ENCODE data around the gene ERCC8.
"Not testable (repeated sequence)": the region's sequence is repeated elsewhere in the genome, so short reads cannot be mapped to it uniquely, and the experiment has no call there.

Gene ERCC8

DNA sequence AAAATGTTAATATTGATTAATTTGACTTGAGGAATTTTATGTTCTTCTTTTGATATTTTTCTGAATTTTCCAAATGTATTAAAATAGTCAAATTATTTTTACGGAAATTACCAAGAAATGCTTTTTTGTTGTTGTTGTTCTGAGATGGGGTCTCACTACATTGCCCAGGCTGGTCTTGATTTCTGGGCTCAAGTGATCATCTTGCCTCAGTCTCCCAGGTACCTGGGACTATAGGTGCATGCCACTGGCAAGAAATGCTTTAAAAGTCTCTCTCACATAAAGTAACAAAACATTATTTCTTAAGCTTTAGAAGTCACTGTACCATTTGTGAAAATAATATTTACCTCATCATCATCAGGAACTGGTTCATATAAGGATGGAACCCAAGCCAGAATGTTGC, 57.8 kb downstream of the ERCC8 start:
- peaks cover 42% of the 10 kb centered on the region for H3K36me3 Mint-ChIP-seq (ENCODE audit: low read depth)
- H3K9me3 Mint-ChIP-seq: peaks cover 5% of the 10 kb centered on the region
- no peak overlapping the region for H3K27ac Mint-ChIP-seq
- no peak overlapping the region for H3K4me3 Mint-ChIP-seq
- peaks cover 7% of the 10 kb centered on the region for H3K4me1 Mint-ChIP-seq
- no peaks in the 10 kb centered on the region for H3K27me3 Mint-ChIP-seq
- no peak for ATAC-seq
- DNase-seq: no peak

DNA sequence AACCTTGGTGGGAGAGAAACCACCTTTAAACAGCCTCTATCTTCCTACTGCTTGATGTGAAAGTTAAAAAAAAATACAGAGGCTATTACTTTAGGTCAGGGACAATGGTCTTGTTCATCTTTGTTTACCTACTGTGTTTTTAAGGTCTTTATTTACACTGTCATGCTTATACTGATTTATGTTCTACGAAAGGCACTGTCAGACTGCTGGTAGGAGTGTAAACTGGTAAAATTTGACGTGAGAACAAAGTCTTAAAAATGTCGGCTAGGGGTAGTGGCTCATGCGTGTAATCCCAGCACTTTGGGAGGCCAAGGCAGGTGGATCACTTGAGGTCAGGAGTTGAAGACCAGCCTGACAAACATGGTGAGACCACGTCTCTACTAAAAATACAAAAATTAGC, 58.7 kb downstream of the ERCC8 start:
- H3K27ac Mint-ChIP-seq: no peak overlapping the region
- H3K4me1 Mint-ChIP-seq: peaks cover 7% of the 10 kb centered on the region
- peaks cover 5% of the 10 kb centered on the region for H3K9me3 Mint-ChIP-seq
- peaks cover 46% of the 10 kb centered on the region for H3K36me3 Mint-ChIP-seq (ENCODE audit: low read depth)
- no peak overlapping the region for H3K4me3 Mint-ChIP-seq
- no peak for DNase-seq
- ATAC-seq: no peak
- H3K27me3 Mint-ChIP-seq: no peaks in the 10 kb centered on the region

GRCh38 chr5:60883229-60883628, 61.6 kb downstream of the ERCC8 start:
- DNase-seq: no peak

GRCh38 chr5:60872892-60873291, 72.0 kb downstream of the ERCC8 start:
- Mint-ChIP-seq H3K4me1 (no peaks in the 10 kb centered on the region), H3K36me3 (ENCODE audit: low read depth) (peaks cover 26% of the 10 kb centered on the region), H3K27me3 (no peaks in the 10 kb centered on the region), H3K9me3 (peaks cover 43% of the 10 kb centered on the region), H3K27ac (no peak overlapping the region), H3K4me3 (no peak overlapping the region)
- DNase-seq (no peak), ATAC-seq (no peak)

More at GRCh38 chr5:60883229-60883628, 61.6 kb downstream of the ERCC8 start:
- no peak overlapping the region for H3K27ac Mint-ChIP-seq
- H3K27me3 Mint-ChIP-seq: no peaks in the 10 kb centered on the region
- H3K36me3 Mint-ChIP-seq (ENCODE audit: low read depth): peaks cover 38% of the 10 kb centered on the region
- no peak for ATAC-seq
- peaks cover 12% of the 10 kb centered on the region for H3K9me3 Mint-ChIP-seq
- no peak overlapping the region for H3K4me3 Mint-ChIP-seq
- no peaks in the 10 kb centered on the region for H3K4me1 Mint-ChIP-seq

DNA sequence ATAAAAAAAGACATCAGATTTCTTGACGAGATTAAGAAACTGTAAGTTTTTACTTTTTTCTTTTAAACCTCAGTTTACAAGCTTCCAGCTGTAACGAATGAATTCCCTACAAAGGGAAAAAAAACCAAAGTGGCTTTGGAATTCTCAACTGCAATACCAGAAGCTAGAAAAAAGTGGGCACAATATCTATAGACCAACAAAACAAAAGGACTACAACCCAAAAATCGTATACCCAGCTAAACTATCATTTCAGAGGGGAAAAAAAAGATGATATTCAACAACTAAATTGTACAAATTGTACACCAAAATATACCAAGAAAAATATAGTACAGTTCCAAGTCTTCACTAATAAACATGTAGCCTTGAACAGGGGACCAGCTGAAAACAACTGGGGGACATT, 74.0 kb downstream of the ERCC8 start:
- H3K4me3 Mint-ChIP-seq: no peak overlapping the region
- H3K9me3 Mint-ChIP-seq: peaks cover 37% of the 10 kb centered on the region
- no peaks in the 10 kb centered on the region for H3K4me1 Mint-ChIP-seq
- peaks cover 26% of the 10 kb centered on the region for H3K36me3 Mint-ChIP-seq (ENCODE audit: low read depth)
- DNase-seq (no peak), ATAC-seq (no peak)
- H3K27me3 Mint-ChIP-seq: no peaks in the 10 kb centered on the region
- H3K27ac Mint-ChIP-seq: no peak overlapping the region

DNA sequence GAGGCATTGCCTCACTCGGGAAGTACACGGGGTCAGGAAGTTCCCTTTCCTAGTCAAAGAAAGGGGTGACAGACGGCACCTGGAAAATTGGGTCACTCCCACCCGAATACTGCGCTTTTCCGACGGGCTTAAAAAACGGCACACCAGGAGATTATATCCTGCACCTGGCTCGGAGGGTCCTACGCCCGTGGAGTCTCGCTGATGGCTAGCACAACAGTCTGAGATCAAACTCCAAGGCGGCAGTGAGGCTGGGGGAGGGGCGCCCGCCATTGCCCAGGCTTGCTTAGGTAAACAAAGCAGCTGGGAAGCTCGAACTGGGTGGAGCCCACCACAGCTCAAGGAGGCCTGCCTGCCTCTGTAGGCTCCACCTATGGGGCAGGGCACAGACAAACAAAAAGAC, 84.3 kb downstream of the ERCC8 start:
- H3K9me3 Mint-ChIP-seq, H3K4me3 Mint-ChIP-seq, H3K27me3 Mint-ChIP-seq, H3K4me1 Mint-ChIP-seq, H3K27ac Mint-ChIP-seq, DNase-seq, ATAC-seq: not testable (repeated sequence)
- peaks cover 14% of the 10 kb centered on the region for H3K36me3 Mint-ChIP-seq (ENCODE audit: low read depth)

GRCh38 chr5:60856066-60856465, 88.8 kb downstream of the ERCC8 start:
- no peak overlapping the region for H3K4me3 Mint-ChIP-seq
- H3K27me3 Mint-ChIP-seq: no peaks in the 10 kb centered on the region
- H3K36me3 Mint-ChIP-seq (ENCODE audit: low read depth): peaks cover 6% of the 10 kb centered on the region
- peaks cover 3% of the 10 kb centered on the region for H3K9me3 Mint-ChIP-seq
- H3K27ac Mint-ChIP-seq: no peak overlapping the region
- no peaks in the 10 kb centered on the region for H3K4me1 Mint-ChIP-seq
- DNase-seq (no peak), ATAC-seq (no peak)

GRCh38 chr5:60852940-60853339, 91.9 kb downstream of the ERCC8 start:
- peaks cover 3% of the 10 kb centered on the region for H3K36me3 Mint-ChIP-seq (ENCODE audit: low read depth)
- H3K4me1 Mint-ChIP-seq: no peaks in the 10 kb centered on the region
- DNase-seq (no peak), ATAC-seq (no peak)
- no peaks in the 10 kb centered on the region for H3K9me3 Mint-ChIP-seq
- no peak overlapping the region for H3K27ac Mint-ChIP-seq
- no peaks in the 10 kb centered on the region for H3K27me3 Mint-ChIP-seq
- H3K4me3 Mint-ChIP-seq: no peak overlapping the region

DNA sequence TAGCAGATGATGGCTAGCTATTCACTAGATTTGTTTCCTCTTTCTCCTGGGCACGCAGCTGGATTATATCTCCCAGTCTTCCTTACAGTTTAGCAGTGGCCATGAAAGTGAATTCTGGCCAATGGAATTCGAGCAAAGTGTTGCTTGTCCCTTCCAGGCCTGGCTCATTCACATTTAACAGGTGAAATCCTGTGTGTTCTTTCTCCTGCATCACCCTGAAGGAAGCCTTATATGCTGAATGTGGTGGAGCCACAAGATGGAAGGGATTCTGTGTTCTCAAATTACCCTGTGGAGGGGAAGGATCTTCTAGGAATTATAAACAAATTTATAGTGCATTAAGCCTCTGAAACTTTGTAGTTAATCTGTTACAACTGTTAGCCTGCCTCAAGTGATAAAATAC, 92.6 kb downstream of the ERCC8 start:
- Mint-ChIP-seq H3K27me3 (peaks cover under 1% of the 10 kb centered on the region), H3K4me1 (no peaks in the 10 kb centered on the region), H3K4me3 (no peak overlapping the region), H3K27ac (no peak overlapping the region), H3K9me3 (no peaks in the 10 kb centered on the region), H3K36me3 (ENCODE audit: low read depth) (no peaks in the 10 kb centered on the region)
- no peak for DNase-seq
- ATAC-seq: no peak

DNA sequence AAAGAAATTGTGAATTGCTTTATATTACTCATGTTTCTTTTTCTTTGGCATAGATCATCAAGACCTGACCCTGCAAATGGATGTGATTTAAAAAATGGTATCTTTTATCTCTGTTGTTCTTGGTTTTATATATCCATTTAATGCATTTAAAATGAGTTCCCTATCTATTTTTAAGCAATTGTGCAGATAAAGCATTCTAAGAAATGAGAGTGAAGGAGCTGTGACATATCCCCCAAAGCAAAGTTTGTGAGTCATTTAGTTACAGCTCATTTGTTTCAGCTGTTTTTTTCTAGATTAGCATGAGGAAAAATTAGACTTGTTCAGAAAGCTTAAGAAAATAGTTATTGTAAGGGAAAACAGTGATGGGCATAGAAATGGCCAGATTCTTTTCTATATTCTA, 93.2 kb downstream of the ERCC8 start:
- ATAC-seq: no peak
- H3K4me3 Mint-ChIP-seq: no peak overlapping the region

GRCh38 chr5:60846298-60846697, 98.6 kb downstream of the ERCC8 start:
- Mint-ChIP-seq H3K27me3 (peaks cover 44% of the 10 kb centered on the region), H3K4me3 (no peak overlapping the region), H3K4me1 (peaks cover 11% of the 10 kb centered on the region), H3K27ac (no peak overlapping the region), H3K9me3 (no peaks in the 10 kb centered on the region), H3K36me3 (ENCODE audit: low read depth) (no peaks in the 10 kb centered on the region)
- DNase-seq (no peak), ATAC-seq (no peak)

More for the DNA sequence above, 93.2 kb downstream of the ERCC8 start:
- Mint-ChIP-seq H3K27me3 (peaks cover 2% of the 10 kb centered on the region), H3K27ac (no peak overlapping the region), H3K4me1 (no peaks in the 10 kb centered on the region), H3K36me3 (ENCODE audit: low read depth) (no peaks in the 10 kb centered on the region), H3K9me3 (no peaks in the 10 kb centered on the region)
- DNase-seq: no peak

- DNase-seq (peak; percentile 61), ATAC-seq (peak; percentile 87)
- Mint-ChIP-seq H3K9me3 (no peaks in the 10 kb centered on the region), H3K27me3 (peaks cover 54% of the 10 kb centered on the region), H3K4me1 (peaks cover 11% of the 10 kb centered on the region), H3K27ac (no peak within 1 kb of the TSS), H3K4me3 (peak within 1 kb of the TSS; percentile 74), H3K36me3 (ENCODE audit: low read depth) (no peaks in the 10 kb centered on the region)
Measured at GRCh38 chr5:60843936-60844905, 100.6 kb downstream of the ERCC8 start, which contains the start of gene ELOVL7. ELOVL7 (minus strand) TSS chr5:60844269; CDS start chr5:60787397, 56,872 bp downstream.

- Mint-ChIP-seq H3K4me1 (peaks cover 11% of the 10 kb centered on the region), H3K4me3 (peak overlapping the region; percentile 74), H3K27ac (no peak overlapping the region), H3K36me3 (ENCODE audit: low read depth) (no peaks in the 10 kb centered on the region), H3K27me3 (peaks cover 54% of the 10 kb centered on the region), H3K9me3 (no peaks in the 10 kb centered on the region)
- DNase-seq (peak; percentile 6), ATAC-seq (no peak)
Measured at GRCh38 chr5:60843386-60843935, 101.4 kb downstream of the ERCC8 start.

- DNase-seq: no peak
- Mint-ChIP-seq H3K4me3 (peak overlapping the region; percentile 74), H3K27ac (no peak overlapping the region), H3K9me3 (no peaks in the 10 kb centered on the region), H3K4me1 (peaks cover 11% of the 10 kb centered on the region), H3K36me3 (ENCODE audit: low read depth) (no peaks in the 10 kb centered on the region), H3K27me3 (peaks cover 57% of the 10 kb centered on the region)
- no peak for ATAC-seq
Measured at GRCh38 chr5:60842871-60843385, 101.9 kb downstream of the ERCC8 start.

DNA sequence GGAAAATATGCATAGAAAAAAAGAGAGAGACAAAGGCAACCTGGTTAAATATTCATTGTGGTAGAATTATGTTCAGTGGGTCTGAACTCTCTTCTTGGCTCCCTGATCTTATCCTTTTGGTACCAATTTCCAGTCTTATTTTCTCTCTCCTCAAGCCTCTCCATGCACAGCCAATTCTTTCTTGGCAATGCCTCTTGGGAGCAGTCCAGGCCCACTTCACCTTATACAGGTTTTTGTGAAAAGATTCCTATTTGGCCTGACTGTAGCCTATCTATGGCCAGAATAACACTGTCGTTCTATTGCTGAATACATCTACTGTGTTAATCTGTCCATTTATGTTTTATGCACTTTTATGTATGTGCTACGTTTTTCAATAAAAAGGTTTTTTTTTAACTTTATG, 103.5 kb downstream of the ERCC8 start:
- Mint-ChIP-seq H3K36me3 (ENCODE audit: low read depth) (no peaks in the 10 kb centered on the region), H3K27me3 (peaks cover 52% of the 10 kb centered on the region), H3K9me3 (no peaks in the 10 kb centered on the region), H3K27ac (no peak overlapping the region), H3K4me3 (no peak overlapping the region), H3K4me1 (peaks cover 11% of the 10 kb centered on the region)
- no peak for DNase-seq
- ATAC-seq: no peak
